Kasumi-1 (cell line): Measurements from ENCODE around the gene SLIT1.

Source experiments
- DNase-seq, 2 experiments: peaks; one replicate each; lab custom pipeline; 2025; lab: John Stamatoyannopoulos, UW

The SLIT1 gene

GRCh38 chr10:97063983-97064837 is 121.5 kb downstream of the SLIT1 start:
- no peak for DNase-seq

- DNase-seq, result no peak
These were observed 122.3 kb downstream of the SLIT1 start for GRCh38 chr10:97063271-97063982.

- DNase-seq, result no peak
These were observed 123.3 kb downstream of the SLIT1 start for GRCh38 chr10:97062456-97062855.

GRCh38 chr10:97062046-97062445 is 123.7 kb downstream of the SLIT1 start:
- DNase-seq, result no peak

GRCh38 chr10:97061423-97061822 is 124.3 kb downstream of the SLIT1 start:
- DNase-seq, result no peak

- no peak for DNase-seq
These were observed 125.2 kb downstream of the SLIT1 start for GRCh38 chr10:97060441-97061084.

GRCh38 chr10:97059872-97060205 is 125.9 kb downstream of the SLIT1 start:
- no peak for DNase-seq

- DNase-seq, result no peak
These were observed 126.5 kb downstream of the SLIT1 start for GRCh38 chr10:97059006-97059871.

- DNase-seq, result no peak
These were observed 127.2 kb downstream of the SLIT1 start for GRCh38 chr10:97058521-97058920.

- DNase-seq, result no peak
These were observed 128.1 kb downstream of the SLIT1 start for GRCh38 chr10:97057491-97058235.

- DNase-seq, result no peak
These were observed 129.6 kb downstream of the SLIT1 start for GRCh38 chr10:97056003-97056630.

GRCh38 chr10:97053276-97053675 is 132.5 kb downstream of the SLIT1 start:
- DNase-seq, result no peak

GRCh38 chr10:97050956-97051496 is 134.7 kb downstream of the SLIT1 start:
- DNase-seq, result no peak

GRCh38 chr10:97050205-97050745 is 135.5 kb downstream of the SLIT1 start:
- DNase-seq, result no peak

- DNase-seq, result no peak
These were observed 136.1 kb downstream of the SLIT1 start for GRCh38 chr10:97049670-97050069.

GRCh38 chr10:97048649-97049427 is 136.9 kb downstream of the SLIT1 start:
- no peak for DNase-seq

GRCh38 chr10:97047788-97048187 is 138.0 kb downstream of the SLIT1 start:
- no peak for DNase-seq

GRCh38 chr10:97047083-97047736 is 138.5 kb downstream of the SLIT1 start:
- no peak for DNase-seq
